GM12878 (cell line): ENCODE results near the gene LONRF3.

Source experiments
- CBFB ChIP-seq: IDR thresholded peaks from 2 replicates; pipeline ENCODE4 v1.6.1; 2016; ENCODE audit warnings: antibody characterized with exemption, low read depth
- CHD2 ChIP-seq: IDR thresholded peaks from 2 replicates; pipeline ENCODE4 v1.6.1; 2011; ENCODE audit warnings: low read depth, low read length, improper control_type of control experiment, borderline replicate concordance
- RCOR1 ChIP-seq: conservative IDR thresholded peaks from 2 replicates; pipeline ENCODE4 v1.6.1; 2012; ENCODE audit warnings: low read depth, low read length, improper control_type of control experiment
- YY1 ChIP-seq: IDR thresholded peaks from 2 replicates; pipeline ENCODE4 v1.6.1; 2011; ENCODE audit warnings: low read depth, mild to moderate bottlenecking, low read length

GRCh38 chrX:119003462-119003861 is 29.0 kb downstream of the LONRF3 start:
- TF ChIP-seq CBFB (no peak), RCOR1 (no peak), YY1 (no peak), CHD2 (no peak)
